SK-N-MC (cell line): ENCODE results near the gene GLUD1.
A peak's percentile ranks its signal among the peaks of the same experiment; 100 is the strongest.

ENCODE experiments used
- EZH2 ChIP-seq: fragments of 200-600 bp; sonication (generic); IDR thresholded peaks from one replicate; pipeline ENCODE4 v1.6.1; 2017; ENCODE audit warnings: antibody characterized with exemption
- POLR2AphosphoS5 ChIP-seq: IDR thresholded peaks from 2 replicates; pipeline ENCODE4 v1.6.1; 2012; ENCODE audit warnings: mild to moderate bottlenecking, low read depth, low read length, borderline replicate concordance

- TF ChIP-seq POLR2AphosphoS5 (peak; percentile 27; the same call in 1 of the 2 replicates), EZH2 (no peak)
Observed at GRCh38 chr10:87094373-87095235, at the start of gene GLUD1, which contains the start of gene SHLD2.
